GM18498 (cell line): ENCODE results near the gene FAM118A.
A peak's percentile ranks its signal among the peaks of the same experiment; 100 is the strongest.
"Not testable (repeated sequence)": the region's sequence is repeated elsewhere in the genome, so short reads cannot be mapped to it uniquely, and the experiment has no call there.

ENCODE experiments used
- ATAC-seq: cut with Tn5 transposase; IDR thresholded peaks from one replicate; pipeline ENCODE4 v1.9.1; 2021; ENCODE audit warnings: mild to moderate bottlenecking, moderate library complexity; ENCODE audit not compliant: unreplicated experiment

Gene FAM118A

DNA sequence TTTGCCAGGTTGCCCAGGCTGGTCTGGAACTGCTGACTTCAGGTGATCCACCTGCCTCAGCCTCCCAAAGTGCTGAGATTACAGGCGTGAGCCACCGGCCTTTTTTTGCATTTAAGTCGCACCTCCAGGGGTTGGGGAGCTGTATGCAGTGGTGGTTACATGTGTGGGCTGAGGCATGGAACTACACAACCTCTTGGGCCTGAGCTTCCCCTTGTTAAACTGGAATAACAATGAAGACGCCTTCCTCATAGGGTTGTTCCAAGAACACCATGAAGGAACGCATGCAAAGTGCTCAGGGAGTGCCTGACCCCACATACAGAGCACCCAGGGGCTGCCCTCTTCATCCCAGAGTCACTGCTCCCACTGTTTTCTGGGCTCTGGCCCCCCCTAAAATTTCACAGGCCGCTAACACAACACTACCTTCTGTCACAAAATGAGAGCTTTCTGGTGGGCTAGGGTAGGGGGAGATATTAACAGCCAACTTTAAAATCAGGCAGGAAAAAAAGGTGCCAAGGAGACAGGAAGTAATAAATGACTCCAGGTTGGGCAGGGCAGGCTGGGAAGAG, 1.3 kb upstream of the FAM118A start:
- ATAC-seq = no peak

DNA sequence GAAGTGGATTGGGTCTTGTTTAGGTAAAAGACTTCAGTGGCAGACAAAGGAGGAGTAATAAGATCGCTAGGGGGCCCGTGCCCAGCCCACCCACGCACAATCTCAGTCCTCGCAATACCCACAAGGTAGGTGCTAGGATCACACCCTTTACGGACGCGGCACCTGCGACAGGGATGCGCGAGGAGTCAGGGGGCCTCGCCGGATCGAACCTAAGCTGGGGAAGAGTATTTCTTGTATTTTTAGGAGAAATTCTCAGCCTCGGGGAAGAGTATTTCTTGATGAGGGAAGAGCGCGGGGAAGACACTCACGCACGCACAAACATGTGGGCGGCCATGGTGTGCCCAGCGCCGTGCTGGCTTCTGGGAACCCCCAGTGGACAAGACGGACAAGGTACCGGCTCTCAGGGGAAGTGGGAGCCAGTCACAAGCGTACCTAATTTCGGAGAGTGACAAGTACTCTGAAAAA, 745 bp upstream of the FAM118A start:
- ATAC-seq = no peak

DNA sequence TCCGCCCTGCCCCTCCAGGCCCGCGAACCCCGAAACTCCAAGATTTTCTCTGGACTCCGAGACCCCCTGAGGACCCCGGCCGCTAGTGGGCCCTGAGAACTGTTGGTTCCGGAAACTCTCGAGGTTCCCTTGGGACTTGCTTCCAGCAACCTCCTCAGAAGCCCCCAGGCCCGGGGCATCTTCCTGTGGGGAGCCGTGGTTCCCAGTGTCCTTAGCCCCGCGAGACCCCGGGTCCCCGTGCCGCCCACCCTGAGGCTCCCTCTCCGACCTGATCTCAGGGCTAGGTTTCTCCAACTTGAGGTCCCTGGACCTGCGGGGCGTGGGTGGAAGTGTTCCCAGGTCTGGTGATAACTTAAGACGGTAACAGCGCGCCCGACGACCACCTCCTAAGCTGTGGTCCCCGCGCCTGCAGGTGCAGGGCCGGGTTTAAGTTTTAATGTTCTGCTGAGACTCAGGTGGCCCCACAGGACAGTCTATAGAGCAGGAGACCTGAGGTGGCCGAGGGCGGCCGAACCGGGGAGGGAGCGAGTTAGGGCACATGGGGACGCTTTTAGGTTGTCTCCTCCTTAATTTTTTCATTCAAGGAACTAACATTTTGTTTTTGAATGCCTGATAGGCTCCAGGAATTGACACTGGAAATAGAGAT, 720 bp downstream of the FAM118A start:
- ATAC-seq = no peak

DNA sequence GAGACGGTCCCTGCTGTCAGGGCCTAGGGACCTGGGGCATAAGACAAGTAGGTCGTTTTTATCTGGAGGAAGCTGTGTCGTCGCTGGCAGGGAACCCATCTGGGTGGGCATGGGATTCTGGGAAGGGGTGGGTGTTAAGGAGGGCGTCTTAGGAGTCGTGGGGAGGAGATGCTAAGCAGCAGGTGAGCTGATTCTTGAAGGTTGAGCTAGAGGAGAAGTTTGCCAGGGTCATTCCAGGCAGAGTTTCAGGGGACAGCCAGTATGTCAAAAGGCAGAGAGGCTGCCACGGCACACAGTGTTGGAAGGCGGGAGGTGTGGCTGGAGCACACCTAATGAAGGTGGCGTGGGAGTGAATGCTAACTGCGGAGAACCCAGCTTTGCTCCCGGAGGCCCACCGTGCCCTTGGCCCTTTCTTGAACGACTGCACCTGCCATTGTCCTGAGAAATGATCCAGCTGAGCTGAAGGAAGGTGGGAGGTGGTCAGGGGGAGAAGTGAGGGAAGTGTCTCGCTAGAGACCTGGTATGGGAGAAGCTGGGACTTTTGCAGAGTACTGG, 1.3 kb downstream of the FAM118A start:
- no peak for ATAC-seq

GRCh38 chr22:45312415-45312814, 2.7 kb downstream of the FAM118A start:
- ATAC-seq = no peak

DNA sequence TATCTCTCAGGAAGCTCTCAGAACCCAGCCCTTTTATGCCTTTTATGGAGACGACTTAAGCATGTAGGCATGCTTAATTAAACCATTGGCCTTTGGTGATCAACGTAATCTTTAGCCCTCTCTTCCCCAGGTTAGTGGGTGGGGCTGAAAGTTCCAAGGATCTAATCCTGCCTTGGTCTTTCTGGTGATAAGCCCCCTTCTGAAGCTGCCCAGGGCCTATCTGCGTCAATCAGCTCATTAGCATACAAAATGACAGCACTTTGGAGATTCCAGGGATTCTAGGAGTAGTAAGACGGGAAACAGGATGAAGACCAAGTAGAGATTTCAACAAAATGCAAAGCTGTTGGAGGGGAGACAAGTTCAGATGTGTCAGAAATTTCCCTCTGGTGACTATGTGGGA, 3.1 kb downstream of the FAM118A start:
- ATAC-seq = no peak

DNA sequence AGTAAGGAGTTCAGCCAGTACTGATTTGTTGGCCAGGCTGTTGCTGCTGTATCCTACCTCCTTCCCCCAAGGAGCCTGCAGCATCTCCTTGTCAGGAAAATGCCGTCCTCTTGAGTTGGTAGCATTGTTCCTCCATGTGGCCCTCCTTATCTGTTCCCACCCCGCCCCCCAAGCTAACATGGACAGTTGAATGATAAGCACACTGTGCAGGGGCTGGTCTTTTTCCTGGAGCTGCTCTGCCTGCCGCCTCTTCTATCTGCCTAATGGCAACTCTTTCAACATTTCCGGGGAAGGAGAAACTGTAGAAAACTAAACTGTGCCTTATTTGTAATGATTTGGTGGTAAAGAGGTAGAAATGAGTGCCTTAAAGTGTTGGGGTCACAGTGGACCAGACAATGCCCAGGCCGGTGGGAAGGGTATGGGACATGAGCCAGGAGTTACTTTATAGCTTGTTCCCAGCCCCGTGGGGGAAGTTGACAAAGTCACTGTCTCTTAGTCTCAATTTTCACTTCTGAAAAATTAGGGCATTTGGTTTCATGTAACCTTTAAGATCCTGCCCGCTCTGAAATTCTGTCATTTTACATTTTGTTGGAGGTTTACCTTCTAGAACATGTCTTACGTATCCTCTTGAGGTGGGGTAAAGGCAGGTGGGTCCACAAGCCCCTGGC, 4.5 kb downstream of the FAM118A start:
- no peak for ATAC-seq

GRCh38 chr22:45314786-45315185, 5.1 kb downstream of the FAM118A start:
- no peak for ATAC-seq

GRCh38 chr22:45316796-45317526, 7.2 kb downstream of the FAM118A start:
- no peak for ATAC-seq

GRCh38 chr22:45317551-45318167, 7.9 kb downstream of the FAM118A start:
- peak; percentile 8 for ATAC-seq

GRCh38 chr22:45318168-45318557, 8.4 kb downstream of the FAM118A start:
- peak; percentile 76 for ATAC-seq

GRCh38 chr22:45318558-45319323, 9.0 kb downstream of the FAM118A start:
- ATAC-seq = peak; percentile 47

DNA sequence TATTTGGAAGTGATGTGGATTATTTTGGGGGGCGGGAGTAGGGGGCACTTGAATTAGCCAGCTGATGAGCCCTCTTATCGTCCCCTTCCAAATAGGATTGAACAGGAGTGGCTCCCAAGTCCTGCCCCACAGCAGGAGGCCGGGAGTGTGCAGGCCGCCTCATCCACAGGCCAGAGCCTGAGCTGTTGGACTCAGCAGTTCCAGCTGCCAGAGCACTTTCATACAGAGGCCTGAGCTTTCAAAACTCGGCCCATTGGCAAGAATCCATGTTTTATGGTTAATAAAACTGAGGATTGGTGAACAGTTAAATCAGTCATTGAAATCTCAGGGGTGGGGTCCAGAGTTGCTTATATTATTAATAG, 9.6 kb downstream of the FAM118A start:
- no peak for ATAC-seq

GRCh38 chr22:45320357-45320976, 10.7 kb downstream of the FAM118A start:
- ATAC-seq = no peak

DNA sequence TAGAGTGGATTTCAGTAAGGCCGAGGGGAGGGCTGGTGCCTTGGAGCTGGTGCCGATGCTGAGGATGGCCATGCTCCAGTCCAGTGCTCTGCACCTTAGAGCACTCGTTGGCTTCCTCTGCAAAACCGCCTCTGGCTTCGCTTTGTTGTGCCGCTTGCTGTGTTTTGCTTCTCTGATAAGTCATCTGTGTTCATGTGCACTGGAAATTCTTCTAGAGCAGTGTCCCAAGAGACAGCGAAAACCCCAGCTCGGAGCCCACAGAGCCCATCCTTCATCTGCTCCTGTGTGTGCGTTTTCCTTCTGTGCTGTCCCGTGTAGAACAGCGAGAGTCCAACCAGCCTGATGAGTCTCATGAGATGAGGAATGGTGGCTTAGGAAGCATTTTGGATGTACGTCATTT, 12.1 kb downstream of the FAM118A start:
- ATAC-seq = no peak

GRCh38 chr22:45322873-45323525, 13.3 kb downstream of the FAM118A start:
- ATAC-seq = no peak

DNA sequence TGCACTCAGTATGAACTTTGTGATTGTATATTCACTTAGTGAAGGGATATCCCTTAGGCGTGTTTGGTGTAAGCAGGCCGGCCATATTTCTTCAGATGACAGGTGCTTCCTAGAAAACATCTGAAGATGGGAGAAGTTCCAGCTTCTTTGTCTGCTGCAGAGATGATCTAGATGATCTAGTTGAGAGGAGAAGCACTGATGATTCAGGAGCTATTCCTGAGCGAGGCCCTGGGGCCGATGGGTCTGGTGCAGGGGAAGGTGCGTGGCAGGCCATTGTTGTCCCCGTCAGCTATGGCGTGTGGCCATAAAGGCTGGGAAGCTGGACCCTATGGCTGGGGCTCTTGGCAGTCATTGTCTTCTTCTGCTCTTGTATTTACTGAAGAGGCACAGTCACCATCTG, 14.0 kb downstream of the FAM118A start:
- ATAC-seq = no peak

DNA sequence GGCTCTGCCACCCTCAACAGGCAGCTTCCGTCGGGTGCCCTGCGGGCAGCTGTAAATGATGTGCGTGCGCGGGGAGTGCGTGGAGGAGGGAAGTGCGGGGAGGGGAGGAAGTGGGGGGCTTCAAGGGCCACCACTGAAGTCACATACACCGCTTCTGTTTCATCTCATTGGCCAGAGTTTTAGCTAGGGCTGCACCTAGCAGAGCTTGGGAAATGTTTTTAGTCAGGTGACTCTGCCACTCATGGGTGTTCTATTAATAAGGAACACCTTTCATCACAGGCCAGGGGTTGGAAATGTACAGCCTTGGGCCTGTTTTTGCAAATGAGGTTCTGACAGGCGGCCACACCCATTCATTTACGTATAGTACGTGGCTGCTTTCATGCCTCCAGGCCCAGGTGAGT, 14.6 kb downstream of the FAM118A start:
- ATAC-seq = no peak

- ATAC-seq = not testable (repeated sequence)
Measured at GRCh38 chr22:45328261-45328660, 18.5 kb downstream of the FAM118A start.
